B cell (primary cell): ENCODE measurements around the gene OSBP2. TPM values are rescaled to one million over a fixed set of nuclear protein-coding genes. Genes with fewer than 3 reads are reported as not detected.

Experiments
- ATAC-seq: fragments of 200-7000 bp; cut with Tn5 transposase; one replicate; pipeline ENCODE4 v1.10.0; 2021; ENCODE audit warnings: low read depth, mild to moderate bottlenecking, moderate number of reproducible peaks, moderate library complexity
- CTCF ChIA-PET: fragments of 350-600 bp; sonication (Branson Sonifier 250); formaldehyde crosslinking; loops from one replicate; lab custom pipeline; 2021; ENCODE audit warnings: antibody characterized with exemption, inconsistent platforms; lab: Charles Lee
- POLR2A ChIA-PET: fragments of 350-600 bp; sonication (Branson Sonifier 250); formaldehyde crosslinking; loops from one replicate; lab custom pipeline; 2021; ENCODE audit warnings: antibody characterized with exemption; lab: Charles Lee
- DNase-seq: peaks from one replicate; pipeline ENCODE4 v3.0.0; 2013
- H2AFZ ChIP-seq: 2 replicates; pipeline ENCODE4 v1.6.1; 2012; ENCODE audit warnings: mild to moderate bottlenecking, low read depth, low read length; ENCODE audit not compliant: insufficient read depth, poor library complexity, severe bottlenecking
- H3K27ac ChIP-seq, 2 donors: 1 replicate in 1 of 2; 2 replicates in 1 of 2; pipeline ENCODE4 v1.5.1; 2012 to 2013; ENCODE audit warnings: low read length in 2 of 2, mild to moderate bottlenecking in 2 of 2, moderate library complexity in 1 of 2
- H3K27me3 ChIP-seq, 4 experiments: fragments of 200-600 bp in 1 of 4; sonication (generic) in 1 of 4; replicated peaks in 1 of 4; 1 replicate in 2 of 4; 2 replicates in 2 of 4; pipeline versions ENCODE4 v1.6.1 to v1.7.0; 2013 to 2016; ENCODE audit warnings: low read length in 3 of 4, mild to moderate bottlenecking in 2 of 4, mixed read lengths in 1 of 4, moderate library complexity in 1 of 4; ENCODE audit not compliant: insufficient read depth in 4 of 4, control insufficient read depth in 3 of 4; ENCODE audit errors: control extremely low read depth in 1 of 4
- H3K36me3 ChIP-seq, 2 experiments: replicated peaks in 1 of 2; 1 replicate in 1 of 2; 2 replicates in 1 of 2; pipeline versions ENCODE4 v1.6.1 to v1.7.1; 2013; ENCODE audit warnings: low read length in 1 of 2; ENCODE audit not compliant: insufficient read depth in 2 of 2, control insufficient read depth in 1 of 2; ENCODE audit errors: control extremely low read depth in 1 of 2, extremely low read depth in 1 of 2
- H3K4me1 ChIP-seq, 2 donors: fragments of 200-600 bp in 1 of 2; sonication (generic) in 1 of 2; 1 replicate in 1 of 2; 2 replicates in 1 of 2; pipeline versions ENCODE4 v1.5.1 to v1.6.1; 2013 to 2017; ENCODE audit warnings: low read length in 2 of 2; ENCODE audit not compliant: control insufficient read depth in 2 of 2, insufficient read depth in 2 of 2
- H3K4me2 ChIP-seq: replicated peaks from 2 replicates; pipeline ENCODE3; 2012; ENCODE audit warnings: mild to moderate bottlenecking, low read depth, low read length; ENCODE audit not compliant: poor library complexity, severe bottlenecking
- H3K4me3 ChIP-seq, 5 experiments: fragments of 200-600 bp in 1 of 5; sonication (generic) in 1 of 5; 1 replicate in 3 of 5; 2 replicates in 2 of 5; pipeline versions ENCODE4 v1.5.1 to v1.7.0; 2011 to 2016; ENCODE audit warnings: low read length in 4 of 5, mild to moderate bottlenecking in 4 of 5, low read depth in 2 of 5, control low read depth in 1 of 5, moderate library complexity in 1 of 5; ENCODE audit not compliant: insufficient read depth in 1 of 5; ENCODE audit errors: control extremely low read depth in 1 of 5, extremely low read depth in 1 of 5
- H3K79me2 ChIP-seq: fragments of 200-600 bp; sonication (generic); one replicate; pipeline ENCODE4 v1.6.0; 2016; ENCODE audit warnings: low read length; ENCODE audit not compliant: control insufficient read depth, insufficient read depth
- H3K9ac ChIP-seq: fragments of 200-600 bp; sonication (generic); 2 replicates; pipeline ENCODE4 v1.6.1; 2017; ENCODE audit warnings: mild to moderate bottlenecking, low read length, moderate library complexity
- H3K9me3 ChIP-seq, 3 donors: one replicate each; pipeline versions ENCODE4 v1.6.1 to v1.7.1; 2013; ENCODE audit warnings: low read length in 2 of 3; ENCODE audit not compliant: control insufficient read depth in 2 of 3, insufficient read depth in 1 of 3; ENCODE audit errors: control extremely low read depth in 1 of 3
- H4K20me1 ChIP-seq: 2 replicates; pipeline ENCODE4 v1.6.0; 2012; ENCODE audit warnings: mild to moderate bottlenecking, low read length; ENCODE audit not compliant: insufficient read depth, control insufficient read depth, poor library complexity, severe bottlenecking
- H3K27ac Mint-ChIP-seq: one replicate; pipeline ENCODE4 v1.8.0; 2021; ENCODE audit warnings: mixed read lengths
- H3K27me3 Mint-ChIP-seq: one replicate; pipeline ENCODE4 v1.8.0; 2021; ENCODE audit warnings: mixed read lengths
- H3K4me1 Mint-ChIP-seq: one replicate; pipeline ENCODE4 v1.8.0; 2021; ENCODE audit warnings: mixed read lengths
- H3K4me3 Mint-ChIP-seq: one replicate; pipeline ENCODE4 v1.8.0; 2021; ENCODE audit warnings: mixed read lengths
- H3K9me3 Mint-ChIP-seq: one replicate; pipeline ENCODE4 v1.8.0; 2022; ENCODE audit warnings: mixed read lengths; ENCODE audit not compliant: insufficient read depth
- EZH2 ChIP-seq: IDR thresholded peaks from 2 replicates; pipeline ENCODE4 v1.6.1; 2012; ENCODE audit warnings: borderline replicate concordance, low read depth, mild to moderate bottlenecking, moderate library complexity, low read length; ENCODE audit not compliant: insufficient read depth, poor library complexity, severe bottlenecking
- WGBS: methylation state at CpG from one replicate; pipeline ENCODE4 v1.1.5; 2013; ENCODE audit warnings: missing lambda C conversion rate; ENCODE audit not compliant: insufficient coverage; 5-methylcytosine and 5-hydroxymethylcytosine counted together
- intact Hi-C: fragments of 100-400 bp; cut with micrococcal nuclease; formaldehyde crosslinking; loops from one replicate; pipeline ENCODE4 v1.10.0; 2022
- polyA plus RNA-seq: library from polyadenylated mRNA; depleted of rRNA; stranded (reverse); fragments of >200 nt; gene quantifications from 2 replicates; pipeline ENCODE4 v1.2.3, GENCODE V29; 2012
- total RNA-seq, 2 donors: library from RNA; stranded (reverse); fragments of 120-200 nt in 1 of 2; gene quantifications; 1 replicate in 1 of 2; 2 replicates in 1 of 2; pipeline versions ENCODE4 v1.2.3 to v1.2.4, GENCODE V29; 2013 to 2022
- TF ChIP-seq, protein P1 (sequence below): fragments of 200-600 bp; IDR thresholded peaks from one replicate; pipeline ENCODE4 v1.8.0; 2022; ENCODE audit warnings: antibody characterized with exemption, mild to moderate bottlenecking

The OSBP2 gene
- total and polyA plus RNA-seq, 2 donors (not counting 1 experiment from before 2014, with no cell fraction given) = 0.10 to 1.0 TPM

DNA sequence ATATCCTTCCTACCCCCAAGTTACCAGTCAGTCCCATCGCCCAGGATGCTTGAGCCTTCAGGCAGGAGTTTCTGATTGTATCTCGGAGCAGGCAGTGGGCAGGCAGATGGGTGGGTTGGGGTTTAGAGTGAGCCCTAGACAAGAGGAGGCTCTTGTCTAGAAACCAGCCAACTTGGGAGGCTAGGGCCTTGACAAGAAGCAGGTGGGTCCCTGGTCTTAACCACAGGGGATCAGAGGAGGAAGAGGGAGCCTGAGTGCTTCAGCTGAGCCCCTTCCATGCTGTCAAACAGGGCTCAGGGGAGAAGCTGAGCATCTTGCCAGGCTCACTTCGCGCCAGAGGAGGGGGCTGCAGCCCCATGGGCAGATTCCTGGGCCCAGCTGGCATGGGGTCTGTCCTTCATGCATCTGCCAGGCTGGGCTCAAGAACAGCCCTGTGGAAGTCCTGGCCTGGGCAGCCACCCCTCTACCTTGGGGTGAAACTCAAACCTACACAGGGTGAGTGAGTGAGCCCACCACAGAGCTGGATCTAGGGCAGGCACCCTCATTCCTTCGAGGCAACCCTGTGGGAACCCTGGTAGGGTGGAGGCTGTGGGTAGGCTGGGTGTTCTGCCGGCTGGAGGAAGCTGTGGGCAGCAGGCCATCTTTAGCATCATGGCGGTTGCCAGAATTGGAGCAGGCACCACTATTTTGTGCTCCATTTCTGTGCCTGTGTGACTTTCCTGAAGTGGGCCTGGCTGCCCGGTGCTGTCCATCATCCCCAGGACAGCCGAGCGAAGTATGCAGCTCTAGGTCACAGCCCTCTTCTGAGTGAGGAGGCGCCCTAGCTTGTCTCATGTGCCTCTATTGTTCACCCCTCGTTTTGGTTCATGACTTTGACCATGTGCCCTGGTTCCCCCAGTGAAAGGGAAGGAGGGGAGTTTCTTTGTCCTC is 165.8 kb downstream of the OSBP2 start:
- H3K27me3 Mint-ChIP-seq = peaks cover 2% of the 10 kb centered on the region
- Histone ChIP-seq H3K79me2 (no peaks in the 10 kb centered on the region), H3K27ac (no peak overlapping the region), H3K4me3 (no peak overlapping the region), H3K4me1 (no peaks in the 10 kb centered on the region), H3K36me3 (no peaks in the 10 kb centered on the region), H3K9me3 (peaks cover 0 to 3% (median 0%) of the 10 kb centered on the region in 3 donors), H2AFZ (no peak overlapping the region), H4K20me1 (no peaks in the 10 kb centered on the region), H3K4me2 (no peak overlapping the region), H3K9ac (no peak overlapping the region), H3K27me3 (no peaks in the 10 kb centered on the region)
- ChIA-PET POLR2A (no interaction called here), CTCF (interaction anchor here (0.8 kb wide), 1 partner anchor 31 kb away, joined by 3 read pairs; no protein-coding TSS in a partner anchor)
- no peaks in the 10 kb centered on the region for H3K4me1 Mint-ChIP-seq
- intact Hi-C loops = no loop called here
- no peak overlapping the region for H3K27ac Mint-ChIP-seq
- TF ChIP-seq, protein P1, sequence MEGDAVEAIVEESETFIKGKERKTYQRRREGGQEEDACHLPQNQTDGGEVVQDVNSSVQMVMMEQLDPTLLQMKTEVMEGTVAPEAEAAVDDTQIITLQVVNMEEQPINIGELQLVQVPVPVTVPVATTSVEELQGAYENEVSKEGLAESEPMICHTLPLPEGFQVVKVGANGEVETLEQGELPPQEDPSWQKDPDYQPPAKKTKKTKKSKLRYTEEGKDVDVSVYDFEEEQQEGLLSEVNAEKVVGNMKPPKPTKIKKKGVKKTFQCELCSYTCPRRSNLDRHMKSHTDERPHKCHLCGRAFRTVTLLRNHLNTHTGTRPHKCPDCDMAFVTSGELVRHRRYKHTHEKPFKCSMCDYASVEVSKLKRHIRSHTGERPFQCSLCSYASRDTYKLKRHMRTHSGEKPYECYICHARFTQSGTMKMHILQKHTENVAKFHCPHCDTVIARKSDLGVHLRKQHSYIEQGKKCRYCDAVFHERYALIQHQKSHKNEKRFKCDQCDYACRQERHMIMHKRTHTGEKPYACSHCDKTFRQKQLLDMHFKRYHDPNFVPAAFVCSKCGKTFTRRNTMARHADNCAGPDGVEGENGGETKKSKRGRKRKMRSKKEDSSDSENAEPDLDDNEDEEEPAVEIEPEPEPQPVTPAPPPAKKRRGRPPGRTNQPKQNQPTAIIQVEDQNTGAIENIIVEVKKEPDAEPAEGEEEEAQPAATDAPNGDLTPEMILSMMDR = no peak
- no peak for TF ChIP-seq EZH2
- WGBS = 78% methylated on average over 10 of the region's 12 CpGs
- H3K4me3 Mint-ChIP-seq = no peak overlapping the region
- H3K9me3 Mint-ChIP-seq = no peaks in the 10 kb centered on the region
- DNase-seq = no peak
- no peak for ATAC-seq

DNA sequence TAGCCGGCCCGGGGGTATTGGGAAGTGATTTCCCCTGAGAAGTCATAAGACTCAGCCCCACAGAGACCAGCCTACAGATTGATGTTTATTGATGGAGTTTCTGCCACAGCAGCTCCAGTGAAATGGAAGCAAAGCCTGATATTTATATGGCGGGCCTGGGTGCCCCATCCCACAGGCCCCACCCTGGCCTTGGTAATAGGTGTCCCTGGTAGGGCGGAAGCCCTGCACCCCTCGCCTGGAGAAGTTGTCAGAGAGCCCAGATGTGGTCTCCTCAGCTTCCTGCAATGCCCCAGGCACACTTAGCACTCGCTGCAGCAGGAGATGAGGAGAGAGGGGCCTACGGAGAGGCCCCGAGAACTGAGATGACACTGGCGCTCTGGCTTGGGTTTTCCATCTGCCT is 166.5 kb downstream of the OSBP2 start:
- H3K27me3 Mint-ChIP-seq = peaks cover 2% of the 10 kb centered on the region
- intact Hi-C loops = no loop called here
- Histone ChIP-seq H2AFZ (no peak overlapping the region), H3K27ac (no peak overlapping the region), H4K20me1 (no peaks in the 10 kb centered on the region), H3K27me3 (no peaks in the 10 kb centered on the region), H3K9me3 (peaks cover 0 to 3% (median 0%) of the 10 kb centered on the region in 3 donors), H3K36me3 (no peaks in the 10 kb centered on the region), H3K4me2 (no peak overlapping the region), H3K4me1 (no peaks in the 10 kb centered on the region), H3K9ac (no peak overlapping the region), H3K4me3 (no peak overlapping the region), H3K79me2 (no peaks in the 10 kb centered on the region)
- DNase-seq (no peak), ATAC-seq (no peak)
- ChIA-PET POLR2A (no interaction called here), CTCF (no interaction called here)
- H3K9me3 Mint-ChIP-seq = no peaks in the 10 kb centered on the region
- no peak overlapping the region for H3K27ac Mint-ChIP-seq
- no peaks in the 10 kb centered on the region for H3K4me1 Mint-ChIP-seq
- no peak for TF ChIP-seq EZH2
- TF ChIP-seq, protein P1 = no peak
- no peak overlapping the region for H3K4me3 Mint-ChIP-seq
- 44% methylated on average over 5 of the region's 9 CpGs for WGBS
